Neural progenitor cell (in vitro differentiated cells): ENCODE measurements around the gene TNS3. TPM values are rescaled to one million over a fixed set of nuclear protein-coding genes. Genes with fewer than 3 reads are reported as not detected.

Source experiments
- DNase-seq: peaks from one replicate; pipeline ENCODE4 v3.0.0-alpha.2; 2016; ENCODE audit warnings: low spot score
- H2AFZ ChIP-seq: fragments of 200-600 bp; sonication (generic); replicated peaks from 2 replicates; pipeline ENCODE4 v1.6.1; 2016; ENCODE audit warnings: antibody characterized with exemption
- H3F3A ChIP-seq: fragments of 200-600 bp; sonication (generic); 2 replicates; pipeline ENCODE4 v1.6.1; 2016; ENCODE audit warnings: antibody characterized with exemption, low read depth
- H3K27ac ChIP-seq: fragments of 200-600 bp; sonication (generic); 2 replicates; pipeline ENCODE4 v1.5.1; 2016; ENCODE audit warnings: mild to moderate bottlenecking
- H3K27me3 ChIP-seq: fragments of 200-600 bp; sonication (generic); 2 replicates; pipeline ENCODE4 v1.6.1; 2016; ENCODE audit warnings: mild to moderate bottlenecking, moderate library complexity
- H3K36me3 ChIP-seq: fragments of 200-600 bp; sonication (generic); 2 replicates; pipeline ENCODE4 v1.5.1; 2016
- H3K4me1 ChIP-seq: fragments of 200-600 bp; sonication (generic); 2 replicates; pipeline ENCODE4 v1.6.1; 2016; ENCODE audit warnings: mixed run types
- H3K4me2 ChIP-seq: fragments of 200-600 bp; sonication (generic); 2 replicates; pipeline ENCODE4 v1.6.1; 2016
- H3K4me3 ChIP-seq: fragments of 200-600 bp; sonication (generic); 2 replicates; pipeline ENCODE4 v1.5.1; 2016
- H3K79me2 ChIP-seq: fragments of 200-600 bp; sonication (generic); 2 replicates; pipeline ENCODE4 v1.6.1; 2016; ENCODE audit warnings: low read depth
- H3K9ac ChIP-seq: fragments of 200-600 bp; sonication (generic); 2 replicates; pipeline ENCODE4 v1.6.1; 2016
- H3K9me3 ChIP-seq: fragments of 200-600 bp; sonication (generic); 2 replicates; pipeline ENCODE4 v1.5.1; 2016; ENCODE audit warnings: low read depth
- H4K20me1 ChIP-seq: fragments of 200-600 bp; sonication (generic); 2 replicates; pipeline ENCODE4 v1.6.1; 2016; ENCODE audit warnings: low read depth
- H3K27ac Mint-ChIP-seq: 3 replicates; pipeline ENCODE4 v1.8.0; 2021; ENCODE audit warnings: mixed read lengths
- H3K27me3 Mint-ChIP-seq: 2 replicates; pipeline ENCODE4 v1.8.0; 2022; ENCODE audit warnings: low read depth, mild to moderate bottlenecking, inconsistent platforms, moderate library complexity, mixed read lengths; ENCODE audit not compliant: insufficient read depth
- H3K36me3 Mint-ChIP-seq: 3 replicates; pipeline ENCODE4 v1.8.0; 2021; ENCODE audit warnings: mixed read lengths
- H3K4me1 Mint-ChIP-seq: 3 replicates; pipeline ENCODE4 v1.8.0; 2021; ENCODE audit warnings: mixed read lengths
- H3K4me3 Mint-ChIP-seq: 3 replicates; pipeline ENCODE4 v1.8.0; 2021; ENCODE audit warnings: mild to moderate bottlenecking, moderate library complexity, mixed read lengths
- H3K9me3 Mint-ChIP-seq: 3 replicates; pipeline ENCODE4 v1.8.0; 2020; ENCODE audit warnings: mixed read lengths
- EZH2 ChIP-seq: fragments of 200-600 bp; sonication (generic); IDR thresholded peaks from 2 replicates; pipeline ENCODE4 v1.6.1; 2017; ENCODE audit warnings: antibody characterized with exemption, mild to moderate bottlenecking, moderate library complexity
- EZH2phosphoT487 ChIP-seq: fragments of 200-600 bp; sonication (generic); IDR thresholded peaks from 2 replicates; pipeline ENCODE4 v1.6.1; 2017; ENCODE audit warnings: antibody characterized with exemption
- total RNA-seq: library from RNA; depleted of rRNA; stranded (reverse); fragments of >200 nt; gene quantifications from 2 replicates; pipeline ENCODE4 v1.2.3, GENCODE V29; 2015; ENCODE audit warnings: low replicate concordance
- TF ChIP-seq, protein P1 (sequence below): fragments of 200-600 bp; sonication (generic); IDR thresholded peaks from 2 replicates; pipeline ENCODE4 v1.5.1; 2017; ENCODE audit warnings: antibody characterized with exemption, mild to moderate bottlenecking

The TNS3 gene
- total RNA-seq, 1 donor from 2014 or later: 15.0 TPM

DNA sequence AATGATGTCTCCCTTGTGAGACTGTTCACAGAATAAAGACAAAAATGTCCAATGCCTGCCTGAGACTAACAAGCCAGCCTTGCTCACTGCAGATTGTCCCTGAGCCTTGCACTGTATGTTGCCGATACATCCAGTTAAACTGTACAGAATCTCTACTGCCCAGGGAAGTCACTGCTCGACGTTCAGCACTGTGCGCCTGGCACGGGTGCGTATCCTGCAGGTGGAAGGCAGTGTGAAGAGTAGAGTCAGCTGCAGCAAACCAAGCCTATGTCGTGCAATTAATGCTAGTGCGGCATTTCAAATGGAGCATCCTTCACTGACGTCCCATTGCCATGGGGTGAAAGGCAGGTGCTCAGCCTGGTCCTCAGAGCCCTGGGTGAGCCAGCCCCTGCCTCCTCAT, 132.9 kb downstream of the TNS3 start:
- H3K9ac ChIP-seq: no peak overlapping the region
- H3K27me3 Mint-ChIP-seq: peaks cover 6% of the 10 kb centered on the region
- no peaks in the 10 kb centered on the region for H3K36me3 Mint-ChIP-seq
- no peak overlapping the region for H3K27ac ChIP-seq
- peaks cover 6% of the 10 kb centered on the region for H3K79me2 ChIP-seq
- DNase-seq: no peak
- H3K9me3 ChIP-seq: no peaks in the 10 kb centered on the region
- TF ChIP-seq EZH2 (no peak), EZH2phosphoT487 (no peak)
- TF ChIP-seq, protein P1, sequence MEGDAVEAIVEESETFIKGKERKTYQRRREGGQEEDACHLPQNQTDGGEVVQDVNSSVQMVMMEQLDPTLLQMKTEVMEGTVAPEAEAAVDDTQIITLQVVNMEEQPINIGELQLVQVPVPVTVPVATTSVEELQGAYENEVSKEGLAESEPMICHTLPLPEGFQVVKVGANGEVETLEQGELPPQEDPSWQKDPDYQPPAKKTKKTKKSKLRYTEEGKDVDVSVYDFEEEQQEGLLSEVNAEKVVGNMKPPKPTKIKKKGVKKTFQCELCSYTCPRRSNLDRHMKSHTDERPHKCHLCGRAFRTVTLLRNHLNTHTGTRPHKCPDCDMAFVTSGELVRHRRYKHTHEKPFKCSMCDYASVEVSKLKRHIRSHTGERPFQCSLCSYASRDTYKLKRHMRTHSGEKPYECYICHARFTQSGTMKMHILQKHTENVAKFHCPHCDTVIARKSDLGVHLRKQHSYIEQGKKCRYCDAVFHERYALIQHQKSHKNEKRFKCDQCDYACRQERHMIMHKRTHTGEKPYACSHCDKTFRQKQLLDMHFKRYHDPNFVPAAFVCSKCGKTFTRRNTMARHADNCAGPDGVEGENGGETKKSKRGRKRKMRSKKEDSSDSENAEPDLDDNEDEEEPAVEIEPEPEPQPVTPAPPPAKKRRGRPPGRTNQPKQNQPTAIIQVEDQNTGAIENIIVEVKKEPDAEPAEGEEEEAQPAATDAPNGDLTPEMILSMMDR: no peak
- no peaks in the 10 kb centered on the region for H3K9me3 Mint-ChIP-seq
- H3K4me3 ChIP-seq: no peak overlapping the region
- peaks cover 24% of the 10 kb centered on the region for H3K4me1 ChIP-seq
- H3K36me3 ChIP-seq: no peaks in the 10 kb centered on the region
- no peak overlapping the region for H2AFZ ChIP-seq
- peak overlapping the region; percentile 79 for H3K27ac Mint-ChIP-seq
- no peak overlapping the region for H3K4me2 ChIP-seq
- peaks cover 12% of the 10 kb centered on the region for H3F3A ChIP-seq
- H3K4me1 Mint-ChIP-seq: peaks cover 36% of the 10 kb centered on the region
- H3K4me3 Mint-ChIP-seq: no peak overlapping the region
- no peaks in the 10 kb centered on the region for H3K27me3 ChIP-seq
- peaks cover 5% of the 10 kb centered on the region for H4K20me1 ChIP-seq

GRCh38 chr7:47447621-47448349, 134.1 kb downstream of the TNS3 start:
- H3K27ac Mint-ChIP-seq: peak overlapping the region; percentile 76
- TF ChIP-seq, protein P1: no peak
- no peak for TF ChIP-seq EZH2phosphoT487
- no peak for TF ChIP-seq EZH2
- no peak overlapping the region for H3K27ac ChIP-seq
- no peaks in the 10 kb centered on the region for H3K9me3 ChIP-seq
- no peak overlapping the region for H2AFZ ChIP-seq
- H3F3A ChIP-seq: peaks cover 12% of the 10 kb centered on the region
- no peaks in the 10 kb centered on the region for H3K36me3 ChIP-seq
- peaks cover 28% of the 10 kb centered on the region for H3K4me1 ChIP-seq
- DNase-seq: no peak
- peaks cover 6% of the 10 kb centered on the region for H3K27me3 Mint-ChIP-seq
- no peak overlapping the region for H3K9ac ChIP-seq
- peaks cover 37% of the 10 kb centered on the region for H3K4me1 Mint-ChIP-seq
- no peak overlapping the region for H3K4me3 ChIP-seq
- H3K79me2 ChIP-seq: peaks cover 8% of the 10 kb centered on the region
- no peak overlapping the region for H3K4me2 ChIP-seq
- peak overlapping the region; percentile 7 for H3K4me3 Mint-ChIP-seq
- H3K36me3 Mint-ChIP-seq: no peaks in the 10 kb centered on the region
- no peaks in the 10 kb centered on the region for H3K27me3 ChIP-seq
- H3K9me3 Mint-ChIP-seq: no peaks in the 10 kb centered on the region
- H4K20me1 ChIP-seq: peaks cover 14% of the 10 kb centered on the region

GRCh38 chr7:47446871-47447466, 134.9 kb downstream of the TNS3 start:
- Histone ChIP-seq H3K4me1 (peaks cover 22% of the 10 kb centered on the region), H3K27me3 (no peaks in the 10 kb centered on the region), H3K27ac (no peak overlapping the region), H3K4me2 (peak overlapping the region; percentile 11), H4K20me1 (peaks cover 22% of the 10 kb centered on the region), H3F3A (peaks cover 12% of the 10 kb centered on the region), H3K4me3 (no peak overlapping the region), H3K9ac (no peak overlapping the region), H3K36me3 (no peaks in the 10 kb centered on the region), H2AFZ (no peak overlapping the region), H3K79me2 (peaks cover 8% of the 10 kb centered on the region), H3K9me3 (no peaks in the 10 kb centered on the region)
- Mint-ChIP-seq H3K36me3 (no peaks in the 10 kb centered on the region), H3K27ac (no peak overlapping the region), H3K4me3 (no peak overlapping the region), H3K9me3 (no peaks in the 10 kb centered on the region), H3K4me1 (peaks cover 43% of the 10 kb centered on the region), H3K27me3 (peaks cover 6% of the 10 kb centered on the region)
- DNase-seq: no peak
- no peak for TF ChIP-seq EZH2
